HG02798 (cell line): Measurements from ENCODE around the gene PDIA5.
"Not testable (repeated sequence)": the region's sequence is repeated elsewhere in the genome, so short reads cannot be mapped to it uniquely, and the experiment has no call there.

Experiments used
- ATAC-seq: cut with Tn5 transposase; IDR thresholded peaks from one replicate; pipeline ENCODE4 v1.9.1; 2021; ENCODE audit warnings: mild to moderate bottlenecking; ENCODE audit not compliant: unreplicated experiment, poor library complexity

PDIA5 gene

GRCh38 chr3:123111640-123112039 lies 44.8 kb downstream of the PDIA5 start:
- no peak for ATAC-seq

DNA sequence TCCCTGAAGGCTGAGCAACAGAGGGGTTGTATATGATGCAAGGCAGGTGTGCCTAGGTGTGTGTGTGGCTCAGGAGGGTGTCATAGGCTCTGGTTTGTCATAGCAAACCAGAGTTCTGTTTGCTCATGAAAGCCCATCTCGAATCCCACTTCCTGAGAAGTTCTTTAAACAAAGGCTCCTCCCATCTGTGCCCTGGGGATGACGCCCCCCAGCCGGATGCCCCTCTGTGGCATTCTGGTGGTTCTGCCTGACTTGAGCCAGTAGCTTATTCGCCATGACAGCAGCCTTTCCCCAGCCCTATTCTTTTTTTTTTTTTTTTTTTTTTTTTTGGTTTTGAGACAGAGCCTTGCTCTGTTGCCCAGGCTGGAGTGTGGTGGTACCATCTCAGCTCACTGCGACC lies 45.4 kb downstream of the PDIA5 start:
- ATAC-seq = no peak

- ATAC-seq = not testable (repeated sequence)
Observed at GRCh38 chr3:123112656-123113055, 45.8 kb downstream of the PDIA5 start.

GRCh38 chr3:123113889-123114450 lies 47.1 kb downstream of the PDIA5 start:
- ATAC-seq = no peak

GRCh38 chr3:123116116-123116515 lies 49.3 kb downstream of the PDIA5 start:
- no peak for ATAC-seq

GRCh38 chr3:123119388-123119787 lies 52.6 kb downstream of the PDIA5 start:
- no peak for ATAC-seq

DNA sequence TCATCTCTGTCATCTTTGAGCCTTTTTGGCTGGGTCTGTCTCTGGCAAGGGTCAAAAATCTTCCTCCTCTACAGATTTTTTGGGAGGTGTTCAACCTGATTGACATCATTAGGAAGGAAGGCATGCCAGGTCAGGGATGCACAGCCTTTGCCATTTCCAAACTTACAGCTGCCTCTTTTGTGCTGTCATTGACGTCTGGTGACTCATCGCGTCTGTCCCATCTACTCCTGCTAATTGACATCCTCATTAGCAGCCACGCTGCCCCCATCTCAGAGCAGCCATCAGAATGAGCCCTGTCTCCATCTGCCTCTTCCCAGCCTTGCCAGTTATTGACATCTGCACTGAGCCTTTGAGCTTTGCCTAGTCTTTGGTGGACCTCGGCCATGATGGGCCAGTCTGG lies 53.0 kb downstream of the PDIA5 start:
- ATAC-seq = no peak

- ATAC-seq = no peak
Observed at GRCh38 chr3:123120573-123120972, 53.7 kb downstream of the PDIA5 start.

- no peak for ATAC-seq
Observed at GRCh38 chr3:123122057-123122456, 55.2 kb downstream of the PDIA5 start.

- no peak for ATAC-seq
Observed at GRCh38 chr3:123122525-123123315, 55.9 kb downstream of the PDIA5 start.

GRCh38 chr3:123123716-123124616 lies 57.1 kb downstream of the PDIA5 start:
- ATAC-seq = no peak

- no peak for ATAC-seq
Observed at GRCh38 chr3:123124971-123125370, 58.1 kb downstream of the PDIA5 start.

- no peak for ATAC-seq
Observed at GRCh38 chr3:123126031-123126430, 59.2 kb downstream of the PDIA5 start.

- ATAC-seq = no peak
Observed at GRCh38 chr3:123126653-123127052, 59.8 kb downstream of the PDIA5 start.

DNA sequence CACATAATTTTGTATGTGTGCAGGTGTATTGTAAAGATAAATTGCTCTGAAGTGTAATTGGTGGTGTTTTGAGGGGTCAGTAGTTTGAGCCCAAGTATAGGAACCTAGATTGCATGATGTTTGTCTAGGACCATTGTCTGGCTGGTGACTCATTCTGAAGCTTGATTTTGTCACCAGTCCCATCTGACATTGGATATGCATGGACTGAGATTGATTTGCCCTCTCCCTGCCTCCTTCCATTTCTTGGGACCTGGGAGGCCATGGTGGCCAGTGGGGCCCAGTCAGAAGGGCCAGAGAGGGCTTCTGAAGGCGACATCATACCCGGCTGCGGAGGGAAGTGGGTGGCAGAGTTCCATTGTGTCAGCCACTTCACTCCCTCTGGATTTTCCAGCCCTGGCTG lies 62.3 kb downstream of the PDIA5 start:
- ATAC-seq = no peak

DNA sequence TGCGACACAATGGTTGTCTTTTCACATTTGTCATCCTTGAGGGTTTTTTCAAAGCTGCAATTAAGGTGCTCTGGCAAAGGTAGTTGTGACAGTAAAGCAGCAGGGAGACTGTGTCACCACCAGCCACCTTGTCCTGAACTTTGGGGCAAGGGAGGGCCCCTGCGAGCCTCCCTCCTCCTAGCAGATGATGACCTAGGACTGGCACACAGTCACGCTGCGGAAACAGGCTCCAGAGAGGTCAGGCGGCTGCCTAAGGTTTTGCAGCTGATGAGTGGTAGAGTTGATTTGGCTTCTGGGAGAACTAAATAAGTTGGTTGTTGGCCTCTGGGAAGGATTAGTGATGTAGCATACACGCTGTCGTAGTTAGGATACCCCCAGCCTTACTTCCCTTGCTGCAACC lies 62.7 kb downstream of the PDIA5 start:
- ATAC-seq = no peak

DNA sequence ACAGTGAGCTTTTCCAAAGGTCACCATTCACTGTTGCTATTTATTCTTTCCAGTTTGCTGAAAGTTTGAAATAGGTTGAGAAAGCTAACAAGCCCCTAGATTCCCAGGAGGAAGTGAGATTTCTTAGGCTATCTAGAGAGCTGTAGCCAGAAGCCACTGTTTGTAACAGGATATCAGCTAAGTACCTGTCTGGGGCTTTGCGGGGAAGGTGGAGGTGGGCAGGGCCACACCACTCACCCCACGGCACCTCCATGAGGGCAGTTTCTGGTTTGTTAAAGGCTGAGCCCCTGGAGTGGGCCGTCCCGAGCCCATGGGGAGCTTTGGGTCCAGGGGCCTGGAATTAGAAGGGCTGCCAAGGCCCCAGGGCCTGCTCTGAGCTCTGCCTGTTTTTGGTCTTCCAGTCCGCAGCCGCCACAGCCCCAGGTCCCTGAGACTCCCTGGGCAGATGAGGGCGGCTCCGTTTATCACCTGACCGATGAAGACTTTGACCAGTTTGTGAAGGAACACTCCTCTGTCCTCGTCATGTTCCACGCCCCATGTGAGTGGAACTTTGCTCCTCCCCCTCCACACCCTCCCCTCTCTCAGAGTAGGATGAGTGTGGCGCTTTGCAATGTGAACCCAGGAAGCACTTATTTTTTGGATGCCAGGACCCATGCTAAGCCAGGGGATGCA lies 63.4 kb downstream of the PDIA5 start:
- no peak for ATAC-seq

DNA sequence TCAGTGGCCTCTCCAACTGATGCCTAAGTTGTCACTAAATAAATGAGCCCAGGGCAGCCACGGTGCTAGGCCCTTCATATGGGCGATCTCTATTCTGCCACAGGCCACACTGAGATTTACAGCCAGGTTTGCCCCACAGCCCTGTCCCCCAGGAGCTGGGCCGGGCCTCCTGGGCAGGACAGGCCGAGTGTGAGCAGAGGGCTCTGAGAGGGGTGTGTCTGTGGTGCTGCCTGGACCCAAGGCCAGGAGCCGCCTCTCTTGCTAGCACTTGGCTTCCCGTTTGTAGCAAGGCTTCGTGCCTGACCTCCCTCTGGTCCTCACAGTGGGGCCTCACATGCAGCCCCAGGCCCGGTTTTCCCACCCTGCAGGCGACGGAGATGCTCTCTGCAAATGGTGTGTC lies 67.8 kb downstream of the PDIA5 start:
- ATAC-seq = no peak

GRCh38 chr3:123137001-123137400 lies 70.2 kb downstream of the PDIA5 start:
- no peak for ATAC-seq

GRCh38 chr3:123138839-123139444 lies 72.1 kb downstream of the PDIA5 start:
- ATAC-seq = no peak
